Liver (tissue), 9 donors: ENCODE data around the gene ABCC1. TPM values are rescaled to one million over a fixed set of nuclear protein-coding genes. Genes with fewer than 3 reads are reported as not detected.

Experiments
- DNase-seq: peaks from one replicate; pipeline ENCODE4 v3.0.0-alpha.2; 2017; ENCODE audit warnings: low spot score
- H3K27ac ChIP-seq, 2 donors: one replicate each; pipeline ENCODE4 v1.7.0; 2013; ENCODE audit warnings: inconsistent platforms in 2 of 2, low read length in 2 of 2, control low read depth in 1 of 2, low read depth in 1 of 2, mild to moderate bottlenecking in 1 of 2
- H3K27me3 ChIP-seq, 4 donors: one replicate each; pipeline versions ENCODE4 v1.6.1 to v1.7.0; 2013; ENCODE audit warnings: low read length in 3 of 4, inconsistent platforms in 1 of 4, mild to moderate bottlenecking in 1 of 4, moderate library complexity in 1 of 4; ENCODE audit not compliant: control insufficient read depth in 4 of 4, insufficient read depth in 4 of 4
- H3K36me3 ChIP-seq, 4 donors: one replicate each; pipeline versions ENCODE4 v1.6.1 to v1.7.0; 2013; ENCODE audit warnings: low read length in 3 of 4, mild to moderate bottlenecking in 3 of 4, low read depth in 1 of 4, moderate library complexity in 1 of 4; ENCODE audit not compliant: control insufficient read depth in 4 of 4, insufficient read depth in 3 of 4
- H3K4me1 ChIP-seq, 4 donors: one replicate each; pipeline versions ENCODE4 v1.6.1 to v1.7.0; 2013; ENCODE audit warnings: low read length in 3 of 4, mild to moderate bottlenecking in 3 of 4, moderate library complexity in 1 of 4; ENCODE audit not compliant: control insufficient read depth in 4 of 4, insufficient read depth in 4 of 4
- H3K4me3 ChIP-seq, 3 donors: one replicate each; pipeline versions ENCODE4 v1.6.1 to v1.7.0; 2013; ENCODE audit warnings: low read length in 3 of 3, control low read depth in 1 of 3, low read depth in 1 of 3, mild to moderate bottlenecking in 1 of 3
- H3K9ac ChIP-seq, 2 donors: one replicate each; pipeline ENCODE4 v1.7.0; 2013; ENCODE audit warnings: low read length in 2 of 2, mild to moderate bottlenecking in 2 of 2, moderate library complexity in 2 of 2, control low read depth in 1 of 2, low read depth in 1 of 2
- H3K9me3 ChIP-seq, 4 donors: one replicate each; pipeline versions ENCODE4 v1.6.1 to v1.7.0; 2013; ENCODE audit warnings: low read length in 3 of 4; ENCODE audit not compliant: control insufficient read depth in 4 of 4
- EGR1 ChIP-seq, 2 donors: IDR thresholded peaks; 2 replicates each; pipeline ENCODE4 v1.6.1; 2016 to 2018; ENCODE audit warnings: antibody characterized with exemption in 2 of 2, low read depth in 2 of 2
- FOXA1 ChIP-seq: IDR thresholded peaks from 2 replicates; pipeline ENCODE4 v1.6.1; 2016; ENCODE audit warnings: antibody characterized with exemption
- GABPA ChIP-seq, 2 donors: IDR thresholded peaks in 1 of 2; conservative IDR thresholded peaks in 1 of 2; 2 replicates each; pipeline ENCODE4 v1.6.1; 2016; ENCODE audit warnings: antibody characterized with exemption in 2 of 2, mild to moderate bottlenecking in 1 of 2, moderate library complexity in 1 of 2
- HNF4G ChIP-seq: IDR thresholded peaks from 2 replicates; pipeline ENCODE4 v1.6.1; 2016; ENCODE audit warnings: antibody characterized with exemption
- JUND ChIP-seq, 2 donors: IDR thresholded peaks; 2 replicates each; pipeline ENCODE4 v1.6.1; 2016; ENCODE audit warnings: antibody characterized with exemption in 2 of 2
- NR2F2 ChIP-seq: IDR thresholded peaks from 2 replicates; pipeline ENCODE4 v1.6.1; 2016; ENCODE audit warnings: antibody characterized with exemption
- RAD21 ChIP-seq, 2 donors: IDR thresholded peaks; 2 replicates each; pipeline ENCODE4 v1.6.1; 2016; ENCODE audit warnings: antibody characterized with exemption in 2 of 2, mild to moderate bottlenecking in 2 of 2
- RXRA ChIP-seq, 2 donors: IDR thresholded peaks; 2 replicates each; pipeline ENCODE4 v1.6.1; 2017 to 2018; ENCODE audit warnings: antibody characterized with exemption in 2 of 2, mild to moderate bottlenecking in 1 of 2
- SP1 ChIP-seq: IDR thresholded peaks from 2 replicates; pipeline ENCODE4 v1.6.1; 2018; ENCODE audit warnings: antibody characterized with exemption, mild to moderate bottlenecking
- TAF1 ChIP-seq: conservative IDR thresholded peaks from 2 replicates; pipeline ENCODE4 v1.6.1; 2016; ENCODE audit warnings: antibody characterized with exemption, mild to moderate bottlenecking
- YY1 ChIP-seq: IDR thresholded peaks from 2 replicates; pipeline ENCODE4 v1.6.1; 2016; ENCODE audit warnings: antibody characterized with exemption, mild to moderate bottlenecking
- WGBS: extraction: QIAGEN DNeasy Blood & Tissue Kit; methylation state at CpG from one replicate; pipeline ENCODE4 v1.1.7; 2013; 5-methylcytosine and 5-hydroxymethylcytosine counted together
- polyA plus RNA-seq, 2 donors: library from polyadenylated mRNA; stranded (reverse) in 1 of 2; unstranded in 1 of 2; fragments of 200-250 nt in 1 of 2; fragments of >200 nt in 1 of 2; fragmentation: Nextera tagmentation in 1 of 2; extraction: Ambion mirVana in 1 of 2; gene quantifications; one replicate each; pipeline versions ENCODE4 v1.2.1 to v1.2.3, GENCODE V29; 2013 to 2015
- total RNA-seq, 2 donors: library from RNA; depleted of rRNA; stranded (reverse); fragments of >200 nt; gene quantifications; one replicate each; pipeline ENCODE4 v1.2.3, GENCODE V29; 2014
- TF ChIP-seq, protein P1 (sequence below): IDR thresholded peaks from 2 replicates; pipeline ENCODE4 v1.6.1; 2016; ENCODE audit warnings: antibody characterized with exemption
- TF ChIP-seq, protein P2 (sequence below): IDR thresholded peaks from 2 replicates; pipeline ENCODE4 v1.6.1; 2016; ENCODE audit warnings: antibody characterized with exemption
- TF ChIP-seq, protein P3 (sequence below): IDR thresholded peaks from 2 replicates; pipeline ENCODE4 v1.6.1; 2016; ENCODE audit warnings: antibody characterized with exemption
- TF ChIP-seq, protein P4 (sequence below): fragments of 150-350 bp; IDR thresholded peaks from 2 replicates; pipeline ENCODE4 v1.5.1; 2017; ENCODE audit warnings: improper control_type of control experiment, low read depth, low read length; ENCODE audit not compliant: missing input control
- TF ChIP-seq, protein P5 (sequence below): IDR thresholded peaks from 2 replicates; pipeline ENCODE4 v1.6.1; 2016; ENCODE audit warnings: antibody characterized with exemption, mild to moderate bottlenecking
- donor health status: healthy.
- donor health status: healthy.
- donor health status: healthy.
- donor health status: healthy.
- donor health status: healthy.

Gene ABCC1
- total and polyA plus RNA-seq, 4 donors, result 0.85 to 7.7 (median 4.2) TPM

DNA sequence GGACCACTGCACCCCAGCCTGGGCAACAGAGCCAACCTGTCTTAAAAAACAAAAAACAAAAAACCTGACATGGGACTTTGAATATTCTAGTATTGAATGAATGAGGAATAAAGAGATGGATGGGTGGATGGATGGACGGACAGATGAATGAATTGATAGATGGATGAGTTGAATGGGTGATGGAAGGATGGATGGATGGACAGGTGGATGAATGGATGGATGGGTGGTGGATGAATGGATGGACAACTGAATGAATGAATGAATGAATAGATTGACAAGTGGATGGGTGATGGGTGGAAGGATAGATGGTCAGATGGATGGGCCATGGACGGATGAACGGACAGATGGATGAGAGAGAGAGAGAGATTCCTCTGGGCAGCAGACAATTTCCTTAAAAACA lies 38.2 kb upstream of the ABCC1 start (continued):
- TF ChIP-seq, protein P1, sequence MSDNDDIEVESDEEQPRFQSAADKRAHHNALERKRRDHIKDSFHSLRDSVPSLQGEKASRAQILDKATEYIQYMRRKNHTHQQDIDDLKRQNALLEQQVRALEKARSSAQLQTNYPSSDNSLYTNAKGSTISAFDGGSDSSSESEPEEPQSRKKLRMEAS, result no peak
- TF ChIP-seq, protein P2, sequence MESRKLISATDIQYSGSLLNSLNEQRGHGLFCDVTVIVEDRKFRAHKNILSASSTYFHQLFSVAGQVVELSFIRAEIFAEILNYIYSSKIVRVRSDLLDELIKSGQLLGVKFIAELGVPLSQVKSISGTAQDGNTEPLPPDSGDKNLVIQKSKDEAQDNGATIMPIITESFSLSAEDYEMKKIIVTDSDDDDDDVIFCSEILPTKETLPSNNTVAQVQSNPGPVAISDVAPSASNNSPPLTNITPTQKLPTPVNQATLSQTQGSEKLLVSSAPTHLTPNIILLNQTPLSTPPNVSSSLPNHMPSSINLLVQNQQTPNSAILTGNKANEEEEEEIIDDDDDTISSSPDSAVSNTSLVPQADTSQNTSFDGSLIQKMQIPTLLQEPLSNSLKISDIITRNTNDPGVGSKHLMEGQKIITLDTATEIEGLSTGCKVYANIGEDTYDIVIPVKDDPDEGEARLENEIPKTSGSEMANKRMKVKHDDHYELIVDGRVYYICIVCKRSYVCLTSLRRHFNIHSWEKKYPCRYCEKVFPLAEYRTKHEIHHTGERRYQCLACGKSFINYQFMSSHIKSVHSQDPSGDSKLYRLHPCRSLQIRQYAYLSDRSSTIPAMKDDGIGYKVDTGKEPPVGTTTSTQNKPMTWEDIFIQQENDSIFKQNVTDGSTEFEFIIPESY, result no peak
- TF ChIP-seq RXRA (IDR thresholded peaks at IDR 0.05), result no peak
- TF ChIP-seq, protein P3, sequence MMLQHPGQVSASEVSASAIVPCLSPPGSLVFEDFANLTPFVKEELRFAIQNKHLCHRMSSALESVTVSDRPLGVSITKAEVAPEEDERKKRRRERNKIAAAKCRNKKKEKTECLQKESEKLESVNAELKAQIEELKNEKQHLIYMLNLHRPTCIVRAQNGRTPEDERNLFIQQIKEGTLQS, result no peak
- no peak for TF ChIP-seq YY1
- TF ChIP-seq JUND (IDR thresholded peaks at IDR 0.05), result no peak
- TF ChIP-seq EGR1 (IDR thresholded peaks at IDR 0.05; ENCODE audit: low read depth in 2 of 2), result no peak
- no peak for TF ChIP-seq NR2F2

DNA sequence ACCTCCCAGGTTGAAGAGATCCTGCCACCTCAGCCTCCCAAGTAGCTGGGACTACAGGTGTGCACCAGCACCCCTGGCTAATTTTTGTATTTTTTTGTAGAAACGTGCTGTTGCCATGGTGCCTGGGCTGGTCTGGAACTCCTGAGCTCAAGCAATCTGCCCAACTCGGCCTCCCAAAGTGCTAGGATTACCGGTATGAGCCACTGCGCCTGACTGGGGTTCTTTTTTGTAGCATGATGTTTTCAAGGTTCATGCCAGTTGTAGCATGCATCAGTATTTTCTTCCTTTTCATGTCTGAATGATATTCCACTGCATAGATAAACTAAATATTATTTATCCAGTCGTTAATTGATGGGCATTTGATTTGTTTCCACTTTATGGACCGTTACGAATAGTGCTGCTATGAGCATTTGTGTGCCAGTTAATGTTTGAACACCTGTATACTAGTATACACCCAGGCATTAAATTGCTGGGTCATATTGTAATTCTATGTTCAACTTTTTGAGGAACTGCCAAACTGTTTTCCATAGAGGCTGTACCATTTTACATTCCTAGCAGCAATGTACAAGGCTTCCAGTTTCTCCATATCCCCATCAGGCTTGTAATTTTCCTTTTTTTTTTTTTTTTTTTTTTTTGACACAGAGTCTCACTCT lies 36.2 kb upstream of the ABCC1 start:
- H3K4me1 ChIP-seq, result no peaks in the 10 kb centered on the region
- no peak overlapping the region for H3K27ac ChIP-seq
- no peaks in the 10 kb centered on the region for H3K36me3 ChIP-seq
- no peaks in the 10 kb centered on the region for H3K27me3 ChIP-seq
- no peak for DNase-seq
- no peak overlapping the region for H3K9ac ChIP-seq
- WGBS, result 61% methylated on average over 7 of the region's 7 CpGs
- no peak overlapping the region for H3K4me3 ChIP-seq
- no peaks in the 10 kb centered on the region for H3K9me3 ChIP-seq
- TF ChIP-seq, protein P2, result no peak
- TF ChIP-seq RXRA (IDR thresholded peaks at IDR 0.05) (no peak), JUND (IDR thresholded peaks at IDR 0.05) (no peak), EGR1 (IDR thresholded peaks at IDR 0.05; ENCODE audit: low read depth in 2 of 2) (no peak), HNF4G (no peak), SP1 (no peak), RAD21 (IDR thresholded peaks at IDR 0.05) (no peak), NR2F2 (no peak), GABPA (IDR thresholded peaks at IDR 0.05 in 1 of 2, conservative IDR thresholded peaks at IDR 0.05 in 1 of 2) (no peak), TAF1 (no peak), FOXA1 (no peak)
- TF ChIP-seq, protein P4, sequence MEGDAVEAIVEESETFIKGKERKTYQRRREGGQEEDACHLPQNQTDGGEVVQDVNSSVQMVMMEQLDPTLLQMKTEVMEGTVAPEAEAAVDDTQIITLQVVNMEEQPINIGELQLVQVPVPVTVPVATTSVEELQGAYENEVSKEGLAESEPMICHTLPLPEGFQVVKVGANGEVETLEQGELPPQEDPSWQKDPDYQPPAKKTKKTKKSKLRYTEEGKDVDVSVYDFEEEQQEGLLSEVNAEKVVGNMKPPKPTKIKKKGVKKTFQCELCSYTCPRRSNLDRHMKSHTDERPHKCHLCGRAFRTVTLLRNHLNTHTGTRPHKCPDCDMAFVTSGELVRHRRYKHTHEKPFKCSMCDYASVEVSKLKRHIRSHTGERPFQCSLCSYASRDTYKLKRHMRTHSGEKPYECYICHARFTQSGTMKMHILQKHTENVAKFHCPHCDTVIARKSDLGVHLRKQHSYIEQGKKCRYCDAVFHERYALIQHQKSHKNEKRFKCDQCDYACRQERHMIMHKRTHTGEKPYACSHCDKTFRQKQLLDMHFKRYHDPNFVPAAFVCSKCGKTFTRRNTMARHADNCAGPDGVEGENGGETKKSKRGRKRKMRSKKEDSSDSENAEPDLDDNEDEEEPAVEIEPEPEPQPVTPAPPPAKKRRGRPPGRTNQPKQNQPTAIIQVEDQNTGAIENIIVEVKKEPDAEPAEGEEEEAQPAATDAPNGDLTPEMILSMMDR, result no peak
- TF ChIP-seq, protein P1, result no peak
- TF ChIP-seq, protein P5, sequence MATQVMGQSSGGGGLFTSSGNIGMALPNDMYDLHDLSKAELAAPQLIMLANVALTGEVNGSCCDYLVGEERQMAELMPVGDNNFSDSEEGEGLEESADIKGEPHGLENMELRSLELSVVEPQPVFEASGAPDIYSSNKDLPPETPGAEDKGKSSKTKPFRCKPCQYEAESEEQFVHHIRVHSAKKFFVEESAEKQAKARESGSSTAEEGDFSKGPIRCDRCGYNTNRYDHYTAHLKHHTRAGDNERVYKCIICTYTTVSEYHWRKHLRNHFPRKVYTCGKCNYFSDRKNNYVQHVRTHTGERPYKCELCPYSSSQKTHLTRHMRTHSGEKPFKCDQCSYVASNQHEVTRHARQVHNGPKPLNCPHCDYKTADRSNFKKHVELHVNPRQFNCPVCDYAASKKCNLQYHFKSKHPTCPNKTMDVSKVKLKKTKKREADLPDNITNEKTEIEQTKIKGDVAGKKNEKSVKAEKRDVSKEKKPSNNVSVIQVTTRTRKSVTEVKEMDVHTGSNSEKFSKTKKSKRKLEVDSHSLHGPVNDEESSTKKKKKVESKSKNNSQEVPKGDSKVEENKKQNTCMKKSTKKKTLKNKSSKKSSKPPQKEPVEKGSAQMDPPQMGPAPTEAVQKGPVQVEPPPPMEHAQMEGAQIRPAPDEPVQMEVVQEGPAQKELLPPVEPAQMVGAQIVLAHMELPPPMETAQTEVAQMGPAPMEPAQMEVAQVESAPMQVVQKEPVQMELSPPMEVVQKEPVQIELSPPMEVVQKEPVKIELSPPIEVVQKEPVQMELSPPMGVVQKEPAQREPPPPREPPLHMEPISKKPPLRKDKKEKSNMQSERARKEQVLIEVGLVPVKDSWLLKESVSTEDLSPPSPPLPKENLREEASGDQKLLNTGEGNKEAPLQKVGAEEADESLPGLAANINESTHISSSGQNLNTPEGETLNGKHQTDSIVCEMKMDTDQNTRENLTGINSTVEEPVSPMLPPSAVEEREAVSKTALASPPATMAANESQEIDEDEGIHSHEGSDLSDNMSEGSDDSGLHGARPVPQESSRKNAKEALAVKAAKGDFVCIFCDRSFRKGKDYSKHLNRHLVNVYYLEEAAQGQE, result no peak
